GM21423 (cell line): Measurements from ENCODE around the gene LRRC8D.

Experiments
- ATAC-seq: cut with Tn5 transposase; IDR thresholded peaks from one replicate; pipeline ENCODE4 v1.9.1; 2021; ENCODE audit warnings: mild to moderate bottlenecking, moderate library complexity; ENCODE audit not compliant: unreplicated experiment

LRRC8D gene

GRCh38 chr1:89890085-89890752 is 69.4 kb downstream of the LRRC8D start:
- no peak for ATAC-seq

GRCh38 chr1:89892816-89893215 is 72.0 kb downstream of the LRRC8D start:
- no peak for ATAC-seq

GRCh38 chr1:89894210-89895201 is 73.7 kb downstream of the LRRC8D start:
- no peak for ATAC-seq

GRCh38 chr1:89896105-89896942 is 75.5 kb downstream of the LRRC8D start:
- no peak for ATAC-seq

GRCh38 chr1:89897347-89898133 is 76.7 kb downstream of the LRRC8D start:
- ATAC-seq, result no peak

GRCh38 chr1:89898150-89898549 is 77.3 kb downstream of the LRRC8D start:
- no peak for ATAC-seq

- no peak for ATAC-seq
Measured at GRCh38 chr1:89898695-89899470, 78.1 kb downstream of the LRRC8D start.

GRCh38 chr1:89900323-89900722 is 79.5 kb downstream of the LRRC8D start:
- no peak for ATAC-seq

GRCh38 chr1:89900791-89901708 is 80.2 kb downstream of the LRRC8D start:
- ATAC-seq, result no peak

- no peak for ATAC-seq
Measured at GRCh38 chr1:89901957-89902669, 81.3 kb downstream of the LRRC8D start.

- no peak for ATAC-seq
Measured at GRCh38 chr1:89903550-89903949, 82.7 kb downstream of the LRRC8D start.

- no peak for ATAC-seq
Measured at GRCh38 chr1:89904219-89904980, 83.6 kb downstream of the LRRC8D start.

GRCh38 chr1:89905395-89906058 is 84.7 kb downstream of the LRRC8D start:
- ATAC-seq, result no peak

GRCh38 chr1:89906088-89906487 is 85.3 kb downstream of the LRRC8D start:
- ATAC-seq, result no peak

GRCh38 chr1:89907727-89908212 is 86.9 kb downstream of the LRRC8D start:
- ATAC-seq, result no peak

GRCh38 chr1:89908273-89908671 is 87.4 kb downstream of the LRRC8D start:
- ATAC-seq, result no peak
